GM19372 (cell line): Measurements from ENCODE around the gene PLEKHM1.
"Not testable (repeated sequence)": the region's sequence is repeated elsewhere in the genome, so short reads cannot be mapped to it uniquely, and the experiment has no call there.

Experiments
- ATAC-seq: cut with Tn5 transposase; IDR thresholded peaks from one replicate; pipeline ENCODE4 v1.9.1; 2021; ENCODE audit warnings: mild to moderate bottlenecking, low read depth, moderate library complexity; ENCODE audit not compliant: unreplicated experiment

Gene PLEKHM1

DNA sequence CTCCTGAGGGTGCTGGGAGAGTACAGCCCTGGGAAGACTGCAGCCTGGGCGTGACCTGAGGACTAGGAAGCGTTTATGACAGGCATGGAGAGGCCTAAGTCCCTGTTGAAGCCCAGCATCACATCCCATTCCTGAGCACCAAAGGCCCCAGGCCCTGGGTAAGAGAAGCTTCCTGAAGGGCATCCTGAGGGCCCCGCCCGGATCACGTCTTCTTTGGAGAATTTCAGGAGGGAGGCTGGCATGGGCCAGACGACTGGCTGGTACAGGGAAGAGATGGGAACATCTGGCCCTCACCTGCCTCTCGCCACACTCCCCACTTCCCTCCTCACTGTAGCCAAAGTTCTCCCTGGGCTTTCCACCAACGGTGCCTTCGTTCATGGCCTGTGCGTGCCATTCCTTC lies 46.2 kb downstream of the PLEKHM1 start:
- not testable (repeated sequence) for ATAC-seq

GRCh38 chr17:45443371-45444260 lies 46.9 kb downstream of the PLEKHM1 start:
- ATAC-seq, result not testable (repeated sequence)

GRCh38 chr17:45441526-45442310 lies 48.8 kb downstream of the PLEKHM1 start:
- no peak for ATAC-seq

DNA sequence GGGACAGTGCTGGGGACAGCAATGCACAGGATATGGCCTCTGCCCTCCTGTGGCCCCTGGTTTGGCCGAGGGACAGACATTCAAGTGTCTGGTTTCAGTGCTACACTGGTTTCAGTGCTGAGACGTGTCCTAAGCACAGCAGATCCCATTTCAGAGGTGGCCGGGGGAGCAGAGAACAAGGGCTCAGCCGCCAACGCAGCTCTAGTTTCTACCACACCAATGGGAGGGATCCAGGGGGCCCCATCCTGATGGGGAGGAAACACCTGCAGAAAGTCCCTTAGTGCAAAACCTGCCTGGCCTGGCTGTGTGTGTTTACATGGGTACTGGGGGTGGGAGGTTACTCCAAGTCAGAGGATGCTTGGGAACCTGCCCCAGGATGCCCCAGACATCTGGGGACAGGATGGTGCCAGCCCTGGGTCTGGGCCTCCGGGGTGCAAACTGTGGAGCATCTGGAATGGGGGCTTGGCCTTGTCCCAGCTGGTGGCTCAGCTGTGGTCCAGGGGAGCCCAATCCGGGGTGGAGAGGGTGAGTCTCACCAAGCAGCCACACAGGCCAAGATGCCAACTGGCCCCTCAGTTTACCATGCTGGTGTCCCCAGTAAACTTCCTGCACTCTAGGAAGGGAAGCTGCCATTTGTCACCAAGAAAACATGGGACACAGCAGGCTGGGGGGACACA lies 49.5 kb downstream of the PLEKHM1 start:
- ATAC-seq, result not testable (repeated sequence)

DNA sequence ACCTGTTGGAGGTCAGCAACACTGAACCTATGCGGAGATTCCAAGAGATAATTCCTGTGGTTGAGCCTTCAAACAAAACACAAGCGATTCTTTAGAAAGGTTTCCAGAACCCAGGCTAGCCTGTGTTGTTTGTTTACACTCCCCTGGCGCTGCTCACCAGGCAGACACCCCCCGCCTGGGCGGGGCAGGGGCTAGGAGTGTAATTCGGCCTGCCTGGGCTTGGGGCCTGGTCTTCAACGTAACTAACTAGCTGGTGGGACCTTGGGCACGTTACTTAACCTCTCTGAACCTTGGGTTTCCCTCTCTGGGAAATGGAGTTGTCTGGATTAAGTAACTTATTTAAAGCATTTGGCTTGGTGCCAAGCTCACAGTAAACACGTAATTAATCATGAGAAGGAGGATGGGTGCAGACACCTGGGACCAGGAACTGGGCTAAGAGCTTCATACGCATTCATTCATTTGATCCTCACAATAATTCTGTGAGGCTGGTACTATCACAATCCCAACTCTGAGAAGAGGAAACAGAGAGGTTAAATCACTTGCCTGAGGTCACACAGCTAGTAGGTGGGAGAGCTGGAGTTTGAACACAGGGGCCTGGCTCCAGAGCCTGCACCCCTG lies 50.3 kb downstream of the PLEKHM1 start:
- ATAC-seq, result no peak

- ATAC-seq, result no peak
These were observed 51.5 kb downstream of the PLEKHM1 start for GRCh38 chr17:45438931-45439610.

- ATAC-seq, result no peak
These were observed 52.8 kb downstream of the PLEKHM1 start for GRCh38 chr17:45437465-45438283.

GRCh38 chr17:45436625-45437464 lies 53.7 kb downstream of the PLEKHM1 start:
- ATAC-seq, result no peak

GRCh38 chr17:45436161-45436560 lies 54.4 kb downstream of the PLEKHM1 start:
- ATAC-seq, result no peak

DNA sequence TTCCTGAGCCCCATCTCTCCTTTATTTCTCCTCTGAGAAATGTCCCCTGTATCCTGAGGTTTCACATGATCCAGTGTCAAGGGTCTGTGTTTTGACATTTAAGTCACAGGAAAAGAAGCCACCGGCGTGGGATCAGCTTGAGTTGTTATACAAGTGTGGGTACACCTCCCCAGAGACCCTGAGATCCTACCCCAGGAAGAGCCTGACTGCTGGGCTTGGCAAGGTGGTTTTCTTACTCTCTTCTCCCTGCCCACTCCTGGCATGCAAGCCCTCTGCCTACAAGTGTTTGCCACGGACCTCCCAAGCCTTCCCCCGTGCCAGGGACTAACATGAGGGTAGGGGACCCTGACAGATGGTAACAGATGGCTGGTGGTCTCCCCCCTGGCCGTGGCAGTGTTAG lies 55.0 kb downstream of the PLEKHM1 start:
- ATAC-seq, result no peak

GRCh38 chr17:45433159-45433535 lies 57.4 kb downstream of the PLEKHM1 start:
- no peak for ATAC-seq

- ATAC-seq, result no peak
These were observed 57.9 kb downstream of the PLEKHM1 start, which contains the start of gene ARHGAP27 for GRCh38 chr17:45432405-45433158. Gene ARHGAP27 (minus strand): TSS chr17:45432870. CDS start chr17:45430279, 2,591 bp downstream.

GRCh38 chr17:45431531-45432404 lies 58.8 kb downstream of the PLEKHM1 start:
- ATAC-seq, result no peak

DNA sequence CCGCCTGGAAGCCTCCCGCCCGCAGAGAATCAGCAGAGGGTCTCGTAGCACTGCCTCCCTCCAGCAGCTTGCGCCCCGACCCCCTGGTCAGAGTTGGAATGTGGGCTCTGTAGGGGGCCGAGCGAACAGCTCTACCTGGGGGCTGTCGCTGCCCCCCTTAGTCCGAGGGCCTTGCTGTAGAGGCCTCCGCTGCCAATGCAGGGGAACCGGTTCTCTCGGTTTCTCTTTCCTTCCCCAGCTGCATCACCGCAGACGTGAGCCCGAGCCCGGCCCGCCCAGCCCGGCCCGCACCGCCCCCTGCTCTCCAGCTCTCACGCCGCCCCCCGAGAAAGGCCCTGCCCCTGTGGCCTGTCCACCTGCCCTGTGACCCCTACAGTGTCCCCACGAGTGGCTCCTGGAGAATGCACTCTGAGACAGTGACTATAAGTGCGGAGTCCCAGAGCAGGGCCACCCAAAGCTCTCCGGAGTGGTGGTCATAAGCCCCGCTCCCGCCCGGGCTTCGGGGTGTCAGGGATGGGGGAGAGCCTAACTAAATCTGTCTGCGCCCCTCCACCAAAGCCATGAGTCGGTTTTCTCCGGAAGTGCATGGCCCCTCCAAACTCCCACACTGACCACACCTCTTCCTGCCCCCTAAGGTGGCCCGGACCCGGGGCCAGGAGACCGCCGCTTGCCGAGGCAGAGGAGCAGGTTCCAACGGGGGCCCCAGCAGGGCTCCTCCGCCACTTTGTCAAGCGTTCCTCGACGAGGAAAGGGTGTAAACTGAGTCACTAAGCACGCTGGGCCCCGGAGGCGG lies 59.6 kb downstream of the PLEKHM1 start:
- ATAC-seq, result no peak

- ATAC-seq, result no peak
These were observed 60.3 kb downstream of the PLEKHM1 start for GRCh38 chr17:45430006-45430737.
